T-cell (primary cell): ENCODE data around the gene RABGAP1L. TPM values are rescaled to one million over a fixed set of nuclear protein-coding genes. Genes with fewer than 3 reads are reported as not detected.

Experiments used
- ATAC-seq, 4 experiments: fragments of 200-7000 bp in 3 of 4; fragments of 150-1000 bp in 1 of 4; cut with Tn5 transposase; replicated peaks in 1 of 4; 1 replicate in 3 of 4; 2 replicates in 1 of 4; pipeline ENCODE4 v1.10.0; 2021; ENCODE audit warnings: moderate library complexity in 3 of 4, mild to moderate bottlenecking in 2 of 4, moderate number of reproducible peaks in 1 of 4
- CTCF ChIA-PET, 2 donors: fragments of 300-600 bp; sonication (Branson Sonifier 250); formaldehyde crosslinking; loops; one replicate each; lab custom pipeline; 2022; ENCODE audit warnings: antibody characterized with exemption in 2 of 2; lab: Charles Lee
- POLR2A ChIA-PET, 2 donors: fragments of 300-600 bp; sonication (Branson Sonifier 250); formaldehyde crosslinking; loops; one replicate each; lab custom pipeline; 2022; ENCODE audit warnings: antibody characterized with exemption in 2 of 2; lab: Charles Lee
- DNase-seq, 35 experiments: peaks; one replicate each; pipeline versions ENCODE4 v3.0.0 to v3.0.0-alpha.2; 2013 to 2023
- H3K27ac ChIP-seq: one replicate; pipeline ENCODE4 v1.5.1; 2013; ENCODE audit warnings: low read length
- H3K27me3 ChIP-seq, 2 experiments: replicated peaks in 1 of 2; 1 replicate in 1 of 2; 2 replicates in 1 of 2; pipeline versions ENCODE4 v1.6.1 to v1.7.0; 2013; ENCODE audit warnings: low read length in 1 of 2, mixed read lengths in 1 of 2; ENCODE audit not compliant: control insufficient read depth in 2 of 2, insufficient read depth in 2 of 2; ENCODE audit errors: extremely low read depth in 1 of 2
- H3K36me3 ChIP-seq, 2 donors: 1 replicate in 1 of 2; 2 replicates in 1 of 2; pipeline versions ENCODE4 v1.6.1 to v1.7.0; 2013; ENCODE audit warnings: low read length in 1 of 2; ENCODE audit not compliant: control insufficient read depth in 2 of 2, insufficient read depth in 1 of 2; ENCODE audit errors: extremely low read depth in 1 of 2
- H3K4me1 ChIP-seq, 2 experiments: 1 replicate in 1 of 2; 2 replicates in 1 of 2; pipeline versions ENCODE4 v1.6.1 to v1.7.0; 2013; ENCODE audit warnings: low read length in 2 of 2, mixed read lengths in 1 of 2; ENCODE audit not compliant: insufficient read depth in 2 of 2, control insufficient read depth in 1 of 2; ENCODE audit errors: extremely low read depth in 1 of 2
- H3K4me3 ChIP-seq, 2 donors: 1 replicate in 1 of 2; 2 replicates in 1 of 2; pipeline versions ENCODE4 v1.5.1 to v1.7.0; 2013; ENCODE audit warnings: mild to moderate bottlenecking in 2 of 2, low read length in 1 of 2, moderate library complexity in 1 of 2; ENCODE audit not compliant: control insufficient read depth in 1 of 2; ENCODE audit errors: extremely low read depth in 1 of 2
- H3K9me3 ChIP-seq: 2 replicates; pipeline ENCODE4 v1.7.0; 2013
- H3K27ac Mint-ChIP-seq, 2 donors: one replicate each; pipeline ENCODE4 v1.8.0; 2020 to 2021; ENCODE audit warnings: mild to moderate bottlenecking in 2 of 2, mixed read lengths in 2 of 2
- H3K27me3 Mint-ChIP-seq, 2 donors: one replicate each; pipeline ENCODE4 v1.8.0; 2021 to 2022; ENCODE audit warnings: mixed read lengths in 2 of 2
- H3K36me3 Mint-ChIP-seq: one replicate; pipeline ENCODE4 v1.8.0; 2021; ENCODE audit warnings: mixed read lengths
- H3K4me1 Mint-ChIP-seq, 3 donors: one replicate each; pipeline ENCODE4 v1.8.0; 2020 to 2022; ENCODE audit warnings: mixed read lengths in 3 of 3, mild to moderate bottlenecking in 1 of 3
- H3K4me3 Mint-ChIP-seq, 3 donors: one replicate each; pipeline ENCODE4 v1.8.0; 2020 to 2022; ENCODE audit warnings: mild to moderate bottlenecking in 3 of 3, mixed read lengths in 3 of 3, moderate library complexity in 3 of 3
- H3K9me3 Mint-ChIP-seq, 3 donors: one replicate each; pipeline ENCODE4 v1.8.0; 2020 to 2022; ENCODE audit warnings: mixed read lengths in 3 of 3
- whole genome bisulfite sequencing: methylation state at CpG from one replicate; pipeline ENCODE4 v1.1.5; 2013; ENCODE audit warnings: missing lambda C conversion rate; ENCODE audit not compliant: insufficient coverage; 5-methylcytosine and 5-hydroxymethylcytosine counted together
- total RNA-seq, 35 experiments: library from RNA in 6 of 35; stranded (reverse) in 6 of 35; fragments of 120-200 nt in 1 of 35; gene quantifications; one replicate each; pipeline versions ENCODE4 v1.2.1 to v1.2.4 and lab custom pipeline; 2013 to 2026

Gene RABGAP1L
- total RNA-seq, 5 donors from 2014 or later (not counting 1 experiment from before 2014, with no cell fraction given): 75.0 to 108 (median 82.3) TPM

- H3K27ac ChIP-seq: no peak overlapping the region
- H3K9me3 Mint-ChIP-seq: no peaks in the 10 kb centered on the region
Observed at GRCh38 chr1:174217787-174218574, 58.7 kb downstream of the RABGAP1L start.

GRCh38 chr1:174218983-174219382 lies 59.7 kb downstream of the RABGAP1L start:
- Mint-ChIP-seq H3K27ac (no peak overlapping the region), H3K9me3 (no peaks in the 10 kb centered on the region), H3K36me3 (peaks cover 19% of the 10 kb centered on the region), H3K27me3 (no peaks in the 10 kb centered on the region), H3K4me1 (peaks cover 0 to 6% (median 5%) of the 10 kb centered on the region in 3 donors), H3K4me3 (no peak overlapping the region)
- Histone ChIP-seq H3K27me3 (no peaks in the 10 kb centered on the region), H3K4me1 (no peaks in the 10 kb centered on the region), H3K9me3 (no peaks in the 10 kb centered on the region), H3K4me3 (no peak overlapping the region), H3K27ac (no peak overlapping the region), H3K36me3 (peaks cover 0 to 9% of the 10 kb centered on the region in 2 donors)
- POLR2A ChIA-PET: interaction anchor here in 1 of 2 donors (0.7 kb wide), 1 partner anchor 774 kb away, joined by 3 read pairs; no protein-coding TSS in a partner anchor
- no peak for DNase-seq
- no peak for ATAC-seq
- CTCF ChIA-PET: interaction anchor here (0.6 to 1.8 kb wide), 8 partner anchors 13 to 1474 kb away, joined by 3 to 20 read pairs (median 8); no protein-coding TSS in a partner anchor

More at GRCh38 chr1:174217787-174218574, 58.7 kb downstream of the RABGAP1L start:
- no peak overlapping the region for H3K4me3 Mint-ChIP-seq
- H3K27me3 Mint-ChIP-seq: no peaks in the 10 kb centered on the region
- Histone ChIP-seq H3K27me3 (no peaks in the 10 kb centered on the region), H3K36me3 (peaks cover 0 to 9% of the 10 kb centered on the region in 2 donors), H3K9me3 (no peaks in the 10 kb centered on the region), H3K4me3 (no peak overlapping the region), H3K4me1 (no peaks in the 10 kb centered on the region)
- H3K36me3 Mint-ChIP-seq: peaks cover 19% of the 10 kb centered on the region
- peak; percentile 53 to 66 (median 58) for ATAC-seq
- peaks cover 0 to 8% (median 6%) of the 10 kb centered on the region in 3 donors for H3K4me1 Mint-ChIP-seq
- ChIA-PET POLR2A (interaction anchor here in 1 of 2 donors (0.5 to 1.0 kb wide), 3 partner anchors 9 to 485 kb away, joined by 4 to 5 read pairs (median 4); no protein-coding TSS in a partner anchor), CTCF (interaction anchor here (0.6 to 1.8 kb wide), 34 partner anchors 9 to 1477 kb away, joined by 3 to 20 read pairs (median 3); partner anchors contain the start of gene CENPL (in 1 of the 2))
- WGBS: 100% methylated on average over 1 of the region's 4 CpGs
- H3K27ac Mint-ChIP-seq: no peak overlapping the region
- DNase-seq: peak in 1 of 35 experiments; percentile 68

- no peak for DNase-seq
- H3K4me1 Mint-ChIP-seq: peaks cover 0 to 4% (median under 1%) of the 10 kb centered on the region in 3 donors
- H3K9me3 ChIP-seq: no peaks in the 10 kb centered on the region
- no peaks in the 10 kb centered on the region for H3K27me3 ChIP-seq
- no peaks in the 10 kb centered on the region for H3K27me3 Mint-ChIP-seq
- no peaks in the 10 kb centered on the region for H3K9me3 Mint-ChIP-seq
- no peak overlapping the region for H3K4me3 ChIP-seq
- H3K36me3 Mint-ChIP-seq: peaks cover 22% of the 10 kb centered on the region
- ATAC-seq: no peak
- ChIA-PET POLR2A (interaction anchor here in 1 of 2 donors (0.7 kb wide), 1 partner anchor 30 kb away, joined by 3 read pairs; no protein-coding TSS in a partner anchor), CTCF (interaction anchor here in 1 of 2 donors (0.5 kb wide), 1 partner anchor 65 kb away, joined by 3 read pairs; no protein-coding TSS in a partner anchor)
- H3K4me1 ChIP-seq: no peaks in the 10 kb centered on the region
- H3K36me3 ChIP-seq: peaks cover 0 to 9% of the 10 kb centered on the region in 2 donors
- no peak overlapping the region for H3K27ac Mint-ChIP-seq
- H3K27ac ChIP-seq: no peak overlapping the region
- no peak overlapping the region for H3K4me3 Mint-ChIP-seq
- WGBS: no CpG with 5 or more reads among the region's 4 CpGs
Observed at GRCh38 chr1:174219606-174220370, 60.5 kb downstream of the RABGAP1L start.

GRCh38 chr1:174221681-174222080 lies 62.4 kb downstream of the RABGAP1L start:
- H3K9me3 Mint-ChIP-seq: no peaks in the 10 kb centered on the region
- 100% methylated on average over 2 of the region's 2 CpGs for WGBS
- Histone ChIP-seq H3K27ac (no peak overlapping the region), H3K27me3 (no peaks in the 10 kb centered on the region), H3K9me3 (no peaks in the 10 kb centered on the region), H3K4me1 (no peaks in the 10 kb centered on the region), H3K4me3 (no peak overlapping the region), H3K36me3 (peaks cover 0 to 9% of the 10 kb centered on the region in 2 donors)
- no peak overlapping the region for H3K4me3 Mint-ChIP-seq
- peaks cover 0 to 6% (median 6%) of the 10 kb centered on the region in 3 donors for H3K4me1 Mint-ChIP-seq
- CTCF ChIA-PET: interaction anchor here (0.6 to 1.5 kb wide), 4 partner anchors 10 to 290 kb away, joined by 3 read pairs; no protein-coding TSS in a partner anchor
- DNase-seq (no peak), ATAC-seq (no peak)
- H3K36me3 Mint-ChIP-seq: peaks cover 32% of the 10 kb centered on the region
- no peak overlapping the region for H3K27ac Mint-ChIP-seq
- no peaks in the 10 kb centered on the region for H3K27me3 Mint-ChIP-seq
- POLR2A ChIA-PET: interaction anchor here in 1 of 2 donors (0.7 kb wide), 1 partner anchor 252 kb away, joined by 3 read pairs; no protein-coding TSS in a partner anchor

- H3K36me3 Mint-ChIP-seq: peaks cover 33% of the 10 kb centered on the region
- ATAC-seq: no peak
- WGBS: 95% methylated on average over 3 of the region's 4 CpGs
Observed at GRCh38 chr1:174222166-174222949, 63.0 kb downstream of the RABGAP1L start.

More at GRCh38 chr1:174222166-174222949, 63.0 kb downstream of the RABGAP1L start:
- DNase-seq: no peak
- ChIA-PET CTCF (interaction anchor here (0.7 to 1.5 kb wide), 3 partner anchors 12 to 290 kb away, joined by 3 to 7 read pairs (median 3); no protein-coding TSS in a partner anchor), POLR2A (no interaction called here)
- no peak overlapping the region for H3K27ac Mint-ChIP-seq
- Histone ChIP-seq H3K4me3 (no peak overlapping the region), H3K9me3 (no peaks in the 10 kb centered on the region), H3K27me3 (no peaks in the 10 kb centered on the region), H3K36me3 (peaks cover 0 to 9% of the 10 kb centered on the region in 2 donors), H3K27ac (no peak overlapping the region), H3K4me1 (no peaks in the 10 kb centered on the region)
- peaks cover 0 to 7% (median 6%) of the 10 kb centered on the region in 3 donors for H3K4me1 Mint-ChIP-seq
- H3K27me3 Mint-ChIP-seq: no peaks in the 10 kb centered on the region
- no peaks in the 10 kb centered on the region for H3K9me3 Mint-ChIP-seq
- H3K4me3 Mint-ChIP-seq: no peak overlapping the region
